Subcutaneous abdominal adipose tissue (tissue), 5 donors: Measurements from ENCODE around the gene FAM107B.
"Not testable (repeated sequence)": the region's sequence is repeated elsewhere in the genome, so short reads cannot be mapped to it uniquely, and the experiment has no call there.

Source experiments
- H3K27ac ChIP-seq: one replicate; pipeline ENCODE4 v1.7.0; 2013; ENCODE audit warnings: low read depth, mild to moderate bottlenecking, inconsistent platforms, low read length, moderate library complexity
- H3K27me3 ChIP-seq, 5 donors: one replicate each; pipeline ENCODE4 v1.7.0; 2013; ENCODE audit warnings: low read length in 5 of 5, inconsistent platforms in 1 of 5; ENCODE audit not compliant: control insufficient read depth in 5 of 5, insufficient read depth in 4 of 5
- H3K36me3 ChIP-seq, 5 donors: one replicate each; pipeline ENCODE4 v1.7.0; 2013; ENCODE audit warnings: low read length in 5 of 5; ENCODE audit not compliant: control insufficient read depth in 5 of 5, insufficient read depth in 5 of 5
- H3K4me1 ChIP-seq, 5 donors: one replicate each; pipeline ENCODE4 v1.7.0; 2013; ENCODE audit warnings: low read length in 5 of 5, mild to moderate bottlenecking in 3 of 5, moderate library complexity in 1 of 5; ENCODE audit not compliant: control insufficient read depth in 5 of 5, insufficient read depth in 5 of 5
- H3K4me3 ChIP-seq, 5 donors: one replicate each; pipeline ENCODE4 v1.7.0; 2013; ENCODE audit warnings: low read length in 5 of 5, low read depth in 1 of 5
- H3K9ac ChIP-seq, 5 donors: one replicate each; pipeline ENCODE4 v1.7.0; 2013; ENCODE audit warnings: low read length in 5 of 5, mild to moderate bottlenecking in 4 of 5, moderate library complexity in 3 of 5
- H3K9me3 ChIP-seq, 5 donors: one replicate each; pipeline ENCODE4 v1.7.0; 2013; ENCODE audit warnings: low read length in 5 of 5; ENCODE audit not compliant: control insufficient read depth in 5 of 5
- donor health status: healthy.
- donor health status: healthy.
- donor health status: healthy.
- donor health status: healthy.
- donor health status: healthy.

Gene FAM107B

GRCh38 chr10:14600065-14600464 is 174.6 kb downstream of the FAM107B start:
- H3K27me3 ChIP-seq, result no peaks in the 10 kb centered on the region
- H3K36me3 ChIP-seq, result peaks cover 10 to 40% (median 22%) of the 10 kb centered on the region in 5 donors
- H3K27ac ChIP-seq, result no peak overlapping the region
- peaks cover 5 to 30% (median 27%) of the 10 kb centered on the region in 5 donors for H3K4me1 ChIP-seq
- no peak overlapping the region for H3K4me3 ChIP-seq
- no peak overlapping the region for H3K9ac ChIP-seq
- H3K9me3 ChIP-seq, result no peaks in the 10 kb centered on the region

GRCh38 chr10:14598809-14599764 is 175.6 kb downstream of the FAM107B start:
- Histone ChIP-seq H3K4me3 (no peak overlapping the region), H3K27me3 (no peaks in the 10 kb centered on the region), H3K9me3 (no peaks in the 10 kb centered on the region), H3K27ac (no peak overlapping the region), H3K9ac (no peak overlapping the region), H3K4me1 (peaks cover 5 to 24% (median 22%) of the 10 kb centered on the region in 5 donors), H3K36me3 (peaks cover 10 to 44% (median 22%) of the 10 kb centered on the region in 5 donors)

GRCh38 chr10:14595526-14596182 is 179.0 kb downstream of the FAM107B start:
- no peak overlapping the region for H3K27ac ChIP-seq
- no peaks in the 10 kb centered on the region for H3K27me3 ChIP-seq
- H3K9me3 ChIP-seq, result no peaks in the 10 kb centered on the region
- H3K36me3 ChIP-seq, result peaks cover 10 to 48% (median 17%) of the 10 kb centered on the region in 5 donors
- no peak overlapping the region for H3K4me3 ChIP-seq
- H3K9ac ChIP-seq, result no peak overlapping the region
- H3K4me1 ChIP-seq, result peaks cover 0 to 19% (median 8%) of the 10 kb centered on the region in 5 donors

- Histone ChIP-seq H3K27me3 (no peaks in the 10 kb centered on the region), H3K4me1 (peaks cover 0 to 19% (median 8%) of the 10 kb centered on the region in 5 donors), H3K9ac (no peak overlapping the region), H3K27ac (no peak overlapping the region), H3K4me3 (no peak overlapping the region), H3K9me3 (no peaks in the 10 kb centered on the region), H3K36me3 (peaks cover 13 to 47% (median 14%) of the 10 kb centered on the region in 5 donors)
Measured at GRCh38 chr10:14594878-14595525, 179.7 kb downstream of the FAM107B start.

GRCh38 chr10:14593806-14594205 is 180.9 kb downstream of the FAM107B start:
- Histone ChIP-seq H3K27ac (no peak overlapping the region), H3K27me3 (no peaks in the 10 kb centered on the region), H3K9ac (no peak overlapping the region), H3K4me1 (peaks cover 0 to 19% (median 9%) of the 10 kb centered on the region in 5 donors), H3K36me3 (peaks cover 9 to 40% (median 16%) of the 10 kb centered on the region in 5 donors), H3K4me3 (no peak overlapping the region), H3K9me3 (no peaks in the 10 kb centered on the region)

- Histone ChIP-seq H3K9ac (peak overlapping the region in 1 of 5 donors; percentile 27), H3K4me1 (peaks cover 0 to 28% (median 21%) of the 10 kb centered on the region in 5 donors), H3K27ac (peak overlapping the region; percentile 37), H3K36me3 (peaks cover 0 to 29% (median 6%) of the 10 kb centered on the region in 5 donors), H3K27me3 (no peaks in the 10 kb centered on the region), H3K9me3 (no peaks in the 10 kb centered on the region), H3K4me3 (no peak overlapping the region)
Measured at GRCh38 chr10:14592566-14592965, 182.1 kb downstream of the FAM107B start.

- H3K9me3 ChIP-seq, result no peaks in the 10 kb centered on the region
- peaks cover 0 to 25% (median 6%) of the 10 kb centered on the region in 5 donors for H3K36me3 ChIP-seq
- peaks cover 0 to 29% (median 22%) of the 10 kb centered on the region in 5 donors for H3K4me1 ChIP-seq
- H3K27me3 ChIP-seq, result no peaks in the 10 kb centered on the region
- no peak overlapping the region for H3K27ac ChIP-seq
- H3K4me3 ChIP-seq, result no peak overlapping the region
- no peak overlapping the region for H3K9ac ChIP-seq
Measured at GRCh38 chr10:14592026-14592425, 182.7 kb downstream of the FAM107B start.

- not testable (repeated sequence) for H3K27me3 ChIP-seq, H3K4me3 ChIP-seq, H3K9me3 ChIP-seq, H3K9ac ChIP-seq
- Histone ChIP-seq H3K27ac (peak overlapping the region; percentile 61), H3K4me1 (peaks cover 0 to 32% (median 22%) of the 10 kb centered on the region in 5 donors), H3K36me3 (peaks cover 0 to 17% (median 8%) of the 10 kb centered on the region in 5 donors)
Measured at GRCh38 chr10:14588938-14589294, 185.8 kb downstream of the FAM107B start.

- H3K36me3 ChIP-seq, result peaks cover 0 to 17% (median 8%) of the 10 kb centered on the region in 5 donors
- no peak overlapping the region for H3K4me3 ChIP-seq
- no peaks in the 10 kb centered on the region for H3K9me3 ChIP-seq
- peak overlapping the region; percentile 61 for H3K27ac ChIP-seq
- peak overlapping the region in 1 of 5 donors; percentile 39 for H3K9ac ChIP-seq
- H3K27me3 ChIP-seq, result no peaks in the 10 kb centered on the region
- peaks cover 0 to 32% (median 22%) of the 10 kb centered on the region in 5 donors for H3K4me1 ChIP-seq
Measured at GRCh38 chr10:14588084-14588937, 186.4 kb downstream of the FAM107B start.
